NCI-H748 (cell line): Measurements from ENCODE around the gene TCF12.

Source experiments
- DNase-seq: peaks from one replicate; lab custom pipeline; 2025; ENCODE audit not compliant: unreplicated experiment; lab: John Stamatoyannopoulos, UW

Gene TCF12

GRCh38 chr15:56918046-56918938 is at the start of gene TCF12:
TCF12 (plus strand) TSS chr15:56918644; CDS start chr15:56919914, 1,270 bp downstream.
- peak; percentile 94 for DNase-seq

- peak; percentile 21 for DNase-seq
Measured at GRCh38 chr15:56869573-56869972, 48.9 kb upstream of the TCF12 start.

- no peak for DNase-seq
Measured at GRCh38 chr15:56871185-56871584, 47.3 kb upstream of the TCF12 start.

GRCh38 chr15:56871867-56872266 is 46.6 kb upstream of the TCF12 start:
- no peak for DNase-seq

- no peak for DNase-seq
Measured at GRCh38 chr15:56877255-56877970, 41.0 kb upstream of the TCF12 start.

GRCh38 chr15:56879502-56879901 is 38.9 kb upstream of the TCF12 start:
- no peak for DNase-seq

- DNase-seq: no peak
Measured at GRCh38 chr15:56883088-56883487, 35.4 kb upstream of the TCF12 start.

- DNase-seq: peak; percentile 25
Measured at GRCh38 chr15:56886363-56886931, 32.0 kb upstream of the TCF12 start.

- DNase-seq: peak; percentile 96
Measured at GRCh38 chr15:56886932-56887781, 31.3 kb upstream of the TCF12 start.

- DNase-seq: peak; percentile 7
Measured at GRCh38 chr15:56887782-56888438, 30.5 kb upstream of the TCF12 start.

GRCh38 chr15:56890038-56890437 is 28.4 kb upstream of the TCF12 start:
- no peak for DNase-seq

GRCh38 chr15:56891852-56892440 is 26.5 kb upstream of the TCF12 start:
- no peak for DNase-seq

- DNase-seq: no peak
Measured at GRCh38 chr15:56892659-56893363, 25.6 kb upstream of the TCF12 start.

GRCh38 chr15:56893364-56893678 is 25.1 kb upstream of the TCF12 start:
- no peak for DNase-seq

- DNase-seq: no peak
Measured at GRCh38 chr15:56894601-56895000, 23.8 kb upstream of the TCF12 start.

GRCh38 chr15:56901931-56902330 is 16.5 kb upstream of the TCF12 start:
- no peak for DNase-seq

GRCh38 chr15:56906766-56907165 is 11.7 kb upstream of the TCF12 start:
- DNase-seq: no peak

GRCh38 chr15:56910801-56911200 is 7.6 kb upstream of the TCF12 start:
- no peak for DNase-seq

GRCh38 chr15:56913241-56913640 is 5.2 kb upstream of the TCF12 start:
- DNase-seq: no peak

- DNase-seq: no peak
Measured at GRCh38 chr15:56913670-56914069, 4.8 kb upstream of the TCF12 start.
